PC-3 (cell line): Measurements from ENCODE around the gene VSTM4.

ENCODE experiments used
- CTCF ChIP-seq: fragments of 300-600 bp; sonication (generic); conservative IDR thresholded peaks from 2 replicates; pipeline ENCODE4 v1.5.1; 2017; ENCODE audit warnings: antibody characterized with exemption, low read depth, mild to moderate bottlenecking, low read length
- EZH2phosphoT487 ChIP-seq: fragments of 300-600 bp; sonication (generic); IDR thresholded peaks from 2 replicates; pipeline ENCODE4 v1.6.1; 2018; ENCODE audit warnings: mild to moderate bottlenecking, antibody characterized with exemption, low read length, borderline replicate concordance

DNA sequence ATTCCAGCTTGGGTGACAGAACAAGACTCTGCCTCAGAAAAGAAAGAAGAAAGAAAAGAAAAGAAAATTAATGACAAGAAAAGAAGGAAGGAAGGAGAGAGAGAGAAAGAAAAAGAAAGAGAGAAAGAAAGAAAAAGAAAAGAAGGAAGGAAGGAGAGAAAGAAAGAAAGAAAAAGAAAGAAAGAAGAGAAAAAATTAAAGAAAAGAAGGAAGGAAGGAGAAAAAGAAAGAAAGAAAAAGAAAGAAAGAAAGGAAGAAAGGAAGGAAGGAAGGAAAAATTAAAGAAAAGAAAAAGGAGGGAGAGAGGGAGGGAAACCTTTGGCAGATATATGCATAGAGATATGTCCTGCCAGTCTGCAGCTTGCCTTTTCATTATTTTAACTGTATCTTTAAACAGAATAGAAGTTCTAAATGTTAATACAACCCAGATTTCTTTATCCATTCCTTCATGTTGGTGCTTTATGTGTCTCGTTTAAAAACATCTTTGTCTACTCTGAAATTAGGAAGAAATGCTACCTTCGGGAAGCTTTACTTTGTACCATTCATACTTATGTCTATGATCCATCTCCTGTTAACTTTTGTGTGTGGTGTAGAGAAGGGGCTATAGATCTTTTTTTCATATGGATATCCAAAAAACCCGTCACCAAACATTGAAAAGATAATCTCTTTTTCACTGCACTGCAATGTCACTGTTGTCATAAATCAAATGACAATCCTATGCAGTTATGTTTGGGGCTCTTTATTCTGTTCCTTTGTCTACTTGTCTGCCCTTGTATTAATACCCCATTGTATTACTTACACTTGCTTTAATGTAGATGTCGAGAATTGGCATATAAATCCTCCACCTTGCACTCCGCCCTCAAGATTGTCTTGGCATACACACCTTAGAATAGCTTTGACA, 70.8 kb downstream of the VSTM4 start:
- no peak for TF ChIP-seq CTCF
- no peak for TF ChIP-seq EZH2phosphoT487
